GM12892 (cell line): Measurements from ENCODE around the gene HP1BP3.

Experiments
- POLR2A ChIP-seq: IDR thresholded peaks from 2 replicates; pipeline ENCODE4 v1.6.1; 2011; ENCODE audit warnings: low read depth, low read length, control low read depth
- POLR2AphosphoS5 ChIP-seq: IDR thresholded peaks from 2 replicates; pipeline ENCODE4 v1.6.1; 2011; ENCODE audit warnings: low read depth, low read length, control low read depth
- TAF1 ChIP-seq: IDR thresholded peaks from 2 replicates; pipeline ENCODE4 v1.6.1; 2011; ENCODE audit warnings: low read depth, mild to moderate bottlenecking, control low read depth, low read length, borderline replicate concordance

GRCh38 chr1:20693623-20694022 is 93.5 kb downstream of the HP1BP3 start:
- TF ChIP-seq POLR2AphosphoS5 (no peak), POLR2A (no peak), TAF1 (no peak)
